Left forelimb (tissue), 1 donor: Measurements from ENCODE around the gene HMGN4.
A peak's percentile ranks its signal among the peaks of the same experiment; 100 is the strongest.

Experiments used
- DNase-seq: peaks from one replicate; pipeline ENCODE4 v3.0.0-alpha.2; 2018; ENCODE audit warnings: low spot score

The HMGN4 gene

DNA sequence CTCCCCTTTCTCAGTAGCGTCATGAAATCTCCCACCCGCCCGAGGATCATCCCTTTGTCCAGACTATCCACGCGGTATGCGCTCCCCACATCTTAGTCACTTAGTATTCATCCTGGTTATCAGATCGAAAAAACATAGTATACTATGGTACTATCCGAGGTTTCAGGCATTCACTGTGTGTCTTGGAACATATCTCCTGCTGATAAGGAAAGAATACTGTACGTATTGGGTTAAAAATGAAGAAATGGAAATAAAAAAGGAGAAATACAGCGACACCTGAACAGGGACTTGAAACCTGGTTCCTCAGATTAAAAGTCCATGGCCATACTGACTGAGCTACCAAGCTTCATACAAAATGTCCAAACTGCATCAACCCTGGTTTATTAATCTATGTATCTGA, 14.0 kb downstream of the HMGN4 start:
- no peak for DNase-seq

DNA sequence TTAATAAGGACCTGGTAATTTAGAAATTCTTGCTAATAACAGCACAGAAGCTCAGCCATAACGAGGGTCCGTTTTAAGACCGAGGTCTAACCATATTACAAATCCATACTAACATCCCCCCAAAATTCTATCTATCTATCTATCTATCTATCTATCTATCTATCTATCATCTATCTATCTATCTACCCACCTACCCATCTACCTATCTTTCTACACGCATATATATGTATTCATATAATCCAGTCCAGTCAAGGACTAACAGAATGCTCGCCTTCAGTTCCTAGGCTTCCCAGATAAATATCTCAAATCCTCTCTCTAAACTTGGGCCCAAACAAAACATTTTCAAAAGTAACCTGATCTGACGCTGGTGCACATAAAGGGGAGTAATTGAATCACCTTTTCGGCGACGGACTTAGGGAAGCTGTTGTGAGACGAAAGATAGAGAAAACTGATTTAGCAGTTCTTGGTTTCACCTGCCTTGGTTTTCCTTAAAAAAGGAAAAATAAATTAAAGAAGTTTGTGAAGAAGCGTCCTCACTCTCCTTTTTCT, 14.5 kb downstream of the HMGN4 start:
- DNase-seq = no peak

DNA sequence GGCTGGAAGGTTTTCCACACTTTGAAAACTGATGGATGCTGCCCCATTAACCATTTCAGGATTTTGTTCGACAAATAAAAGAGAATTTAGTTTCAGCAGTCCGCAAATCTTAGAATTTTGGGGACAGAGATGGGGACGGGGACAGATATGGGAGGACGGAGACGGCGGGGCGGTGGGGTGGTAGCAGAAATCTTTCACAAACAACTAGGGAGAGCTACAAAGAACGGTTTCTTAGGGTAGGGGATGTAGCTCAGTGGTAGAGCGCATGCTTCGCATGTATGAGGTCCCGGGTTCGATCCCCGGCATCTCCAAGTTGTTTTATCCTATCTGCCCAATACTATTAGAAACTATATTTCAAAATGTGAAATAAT, 15.1 kb downstream of the HMGN4 start:
- DNase-seq = peak; percentile 81

DNA sequence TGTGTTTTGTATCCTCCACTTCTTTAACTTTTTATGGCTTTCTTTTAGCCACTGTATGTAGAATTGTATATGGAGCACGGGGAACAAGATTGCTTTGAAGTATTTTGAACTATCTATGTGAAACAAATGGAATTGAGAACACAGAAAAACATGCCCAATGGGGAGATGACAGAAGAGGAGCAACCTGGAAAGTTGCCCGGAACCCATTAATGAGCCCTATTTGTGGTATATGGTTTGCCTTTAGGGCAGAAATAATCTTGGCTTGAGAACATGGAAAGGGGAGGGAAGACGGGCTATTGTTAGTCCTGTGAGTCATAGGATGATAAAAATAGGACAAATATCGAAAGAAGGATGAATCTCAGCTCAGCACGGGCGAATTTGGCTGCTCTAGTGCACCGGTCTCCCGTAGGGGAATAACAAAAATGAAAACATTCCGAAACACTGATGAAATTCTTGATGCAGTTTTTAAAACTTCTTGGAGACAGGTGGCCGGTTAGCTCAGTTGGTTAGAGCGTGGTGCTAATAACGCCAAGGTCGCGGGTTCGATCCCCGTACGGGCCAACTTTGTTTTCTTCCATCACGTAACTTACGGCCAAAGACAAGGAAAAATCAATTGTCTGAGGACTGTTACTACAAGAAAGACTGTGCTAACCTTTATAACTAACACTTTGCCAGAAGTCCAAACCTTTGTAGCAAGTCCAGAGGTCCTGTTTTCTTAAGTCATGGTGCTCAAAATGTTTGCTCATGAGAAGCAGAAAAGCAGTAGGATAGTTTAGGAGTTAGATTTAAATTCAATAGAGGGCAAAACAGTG, 15.7 kb downstream of the HMGN4 start:
- peak; percentile 86 for DNase-seq

DNA sequence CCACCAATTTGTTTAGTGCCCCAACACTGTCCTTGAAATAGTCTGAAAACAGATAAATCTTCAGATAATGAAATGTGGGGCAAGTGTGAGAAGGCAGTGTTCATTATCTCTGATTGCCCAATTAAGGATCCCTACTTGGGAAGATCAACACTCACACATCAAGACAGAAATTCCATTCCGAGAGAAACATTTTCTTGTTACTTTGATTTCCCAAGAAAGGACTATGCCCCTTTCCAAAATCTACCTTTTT, 16.2 kb downstream of the HMGN4 start:
- DNase-seq = no peak

DNA sequence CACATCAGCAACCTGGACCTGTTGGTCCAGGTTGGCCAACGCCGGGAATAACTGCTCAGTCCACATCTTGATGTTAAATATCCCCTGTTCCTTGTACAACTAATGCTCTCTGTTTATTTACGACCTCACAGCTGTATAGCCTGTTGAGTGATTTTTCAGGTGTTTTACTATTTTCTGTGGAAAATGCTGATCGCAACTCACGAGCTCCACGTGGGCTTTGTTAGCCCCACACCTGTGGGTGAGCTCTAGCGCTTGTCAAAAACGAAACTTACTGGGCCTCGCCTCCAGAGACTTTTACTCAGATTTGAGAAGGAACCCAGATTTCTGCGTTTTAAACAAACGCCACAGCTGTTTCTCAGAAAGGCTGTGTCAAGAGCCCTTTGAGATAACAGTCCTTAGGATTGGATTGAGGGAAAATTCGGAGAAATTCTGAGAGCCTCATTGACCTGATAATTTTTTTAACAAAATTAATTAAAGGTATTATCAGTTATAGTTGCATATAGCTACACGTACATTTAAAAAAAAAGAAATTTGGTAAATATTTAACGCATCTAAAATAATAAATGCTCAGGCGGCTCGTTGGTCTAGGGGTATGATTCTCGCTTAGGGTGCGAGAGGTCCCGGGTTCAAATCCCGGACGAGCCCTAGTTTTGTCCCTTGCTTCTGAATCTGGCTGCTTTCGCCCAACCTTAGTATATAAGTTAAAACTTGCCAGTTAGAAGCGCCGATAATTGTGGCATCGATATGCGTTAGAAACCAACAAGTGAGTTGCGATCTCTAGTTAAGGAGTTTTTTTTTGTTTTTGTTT, 16.7 kb downstream of the HMGN4 start:
- no peak for DNase-seq

DNA sequence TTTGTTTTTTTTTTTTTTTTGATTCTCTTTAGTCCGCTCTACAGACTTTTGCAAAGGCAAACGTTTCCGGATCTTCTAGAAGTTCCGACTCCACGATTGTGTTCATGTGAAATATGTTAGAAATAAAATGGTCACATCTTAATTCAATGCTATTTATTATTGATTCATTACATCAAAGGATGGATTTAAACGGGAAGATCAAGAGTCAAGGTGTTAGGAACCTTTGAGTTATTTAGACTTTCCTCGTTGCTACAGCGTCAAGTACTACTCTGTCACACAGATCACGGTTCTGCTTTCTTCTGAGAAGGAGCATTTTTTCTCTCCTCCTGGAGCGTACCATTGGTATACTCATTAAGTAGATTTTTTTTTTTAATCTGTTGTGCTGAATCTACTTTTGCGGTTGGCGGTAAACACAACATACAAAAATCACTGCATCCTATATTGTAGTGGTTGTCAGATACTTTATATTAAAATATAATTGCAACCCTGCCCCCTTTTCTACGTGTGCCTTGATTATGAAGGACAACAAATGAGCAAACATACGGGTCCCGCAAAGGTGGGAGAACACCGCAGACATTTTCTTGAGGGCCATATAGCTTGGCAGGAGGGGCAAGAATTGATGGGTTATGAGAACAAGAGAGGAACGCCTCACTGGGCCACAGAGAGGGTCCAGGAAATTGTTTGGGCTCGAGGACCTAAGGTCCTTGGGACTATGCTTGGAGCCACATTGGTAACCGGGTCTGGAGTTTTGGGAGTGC, 17.5 kb downstream of the HMGN4 start:
- no peak for DNase-seq

DNA sequence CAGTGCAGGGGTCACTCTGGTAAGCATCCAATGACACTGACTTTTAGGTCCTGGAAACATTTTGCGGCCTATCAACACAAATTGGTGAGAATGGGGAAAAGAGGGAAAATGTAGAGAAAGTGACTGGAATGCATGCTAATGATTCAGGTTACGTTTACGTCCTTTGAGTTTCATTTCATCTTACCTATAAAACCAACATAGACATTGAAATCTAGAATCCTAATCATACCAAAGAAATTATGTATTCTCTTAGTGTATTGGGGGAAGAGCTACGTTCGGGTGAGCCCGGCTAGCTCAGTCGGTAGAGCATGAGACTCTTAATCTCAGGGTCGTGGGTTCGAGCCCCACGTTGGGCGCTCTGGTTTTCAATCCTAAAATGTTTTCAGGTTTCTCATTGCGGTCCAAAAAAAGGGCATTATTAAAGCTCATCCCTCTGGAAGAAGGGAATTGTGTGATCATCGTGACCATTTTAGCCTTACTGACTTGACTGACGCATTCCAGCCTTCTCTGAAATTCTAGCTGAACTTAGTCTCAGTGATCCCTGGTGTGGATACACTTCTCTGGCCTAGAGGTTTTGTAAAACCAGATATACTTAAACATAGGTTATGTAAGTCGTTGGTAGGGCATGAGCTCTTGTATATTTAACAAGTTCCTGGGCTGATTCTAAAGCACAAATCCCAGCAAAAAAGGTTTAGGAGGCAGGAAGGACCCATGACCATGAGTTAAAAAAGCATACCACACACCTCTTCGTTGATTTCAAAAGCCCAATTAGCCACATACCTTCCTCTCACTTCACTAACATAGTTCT, 18.3 kb downstream of the HMGN4 start:
- peak; percentile 75 for DNase-seq

DNA sequence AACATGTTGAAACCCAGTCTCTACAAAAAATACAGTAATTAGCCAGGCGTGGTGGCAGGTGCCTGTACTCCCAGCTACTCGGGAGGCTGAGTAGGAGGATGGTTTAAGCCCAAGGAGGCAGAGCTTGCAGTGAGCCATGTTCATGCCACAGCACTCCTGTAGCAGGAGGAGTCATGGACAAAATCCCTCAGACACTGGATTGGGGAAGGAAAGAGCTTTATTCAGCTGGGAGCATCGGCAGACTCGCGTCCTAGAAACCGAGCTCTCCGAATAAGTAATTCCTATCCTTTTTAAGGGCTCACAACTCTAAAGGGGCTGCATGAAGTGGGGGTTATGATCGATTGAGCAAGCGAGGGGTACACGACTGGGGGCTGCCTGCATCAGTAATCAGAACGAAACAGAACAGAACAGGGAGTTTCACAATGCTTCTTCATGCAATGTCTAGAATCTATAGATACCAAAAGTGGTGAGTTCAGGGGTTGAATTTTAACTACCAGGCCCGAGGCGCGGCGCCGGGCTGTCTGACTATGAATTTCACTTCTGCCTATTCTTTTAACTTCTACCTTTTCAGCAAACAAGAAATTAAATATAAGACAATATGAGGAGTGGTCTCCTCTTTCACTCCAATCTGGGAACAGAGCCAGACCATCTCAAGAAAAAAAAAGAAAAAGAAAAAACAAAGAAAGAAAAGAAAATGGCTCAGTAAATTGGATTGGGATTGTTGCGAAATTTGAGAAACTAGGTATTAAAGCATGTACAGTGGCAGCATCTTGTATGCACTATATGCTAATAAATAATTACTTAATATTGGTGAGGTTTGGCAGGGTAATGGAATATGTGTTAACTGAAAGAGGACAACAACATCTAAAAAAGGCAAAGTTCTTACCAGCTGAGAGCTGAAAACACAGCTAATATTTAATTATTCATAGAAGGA, 23.6 kb downstream of the HMGN4 start:
- DNase-seq = no peak

DNA sequence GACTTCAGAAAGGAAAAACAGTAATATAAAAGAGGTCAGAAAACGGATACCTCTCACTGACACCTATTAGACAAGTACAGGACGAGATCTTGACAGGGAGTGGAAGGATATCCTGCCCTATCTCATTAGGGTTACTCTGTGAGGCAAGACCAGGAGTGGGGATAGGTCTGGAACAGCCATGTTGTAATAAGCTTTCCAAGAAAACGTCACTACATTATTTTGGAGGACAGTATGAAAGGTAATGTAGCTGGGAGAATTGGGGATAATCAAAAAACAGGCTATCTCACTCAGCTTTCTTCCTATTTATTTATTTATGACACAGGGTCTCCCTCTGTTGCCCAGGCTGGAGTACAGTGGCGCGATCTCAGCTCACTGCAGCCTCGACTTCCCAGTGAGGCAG, 25.3 kb downstream of the HMGN4 start:
- no peak for DNase-seq

DNA sequence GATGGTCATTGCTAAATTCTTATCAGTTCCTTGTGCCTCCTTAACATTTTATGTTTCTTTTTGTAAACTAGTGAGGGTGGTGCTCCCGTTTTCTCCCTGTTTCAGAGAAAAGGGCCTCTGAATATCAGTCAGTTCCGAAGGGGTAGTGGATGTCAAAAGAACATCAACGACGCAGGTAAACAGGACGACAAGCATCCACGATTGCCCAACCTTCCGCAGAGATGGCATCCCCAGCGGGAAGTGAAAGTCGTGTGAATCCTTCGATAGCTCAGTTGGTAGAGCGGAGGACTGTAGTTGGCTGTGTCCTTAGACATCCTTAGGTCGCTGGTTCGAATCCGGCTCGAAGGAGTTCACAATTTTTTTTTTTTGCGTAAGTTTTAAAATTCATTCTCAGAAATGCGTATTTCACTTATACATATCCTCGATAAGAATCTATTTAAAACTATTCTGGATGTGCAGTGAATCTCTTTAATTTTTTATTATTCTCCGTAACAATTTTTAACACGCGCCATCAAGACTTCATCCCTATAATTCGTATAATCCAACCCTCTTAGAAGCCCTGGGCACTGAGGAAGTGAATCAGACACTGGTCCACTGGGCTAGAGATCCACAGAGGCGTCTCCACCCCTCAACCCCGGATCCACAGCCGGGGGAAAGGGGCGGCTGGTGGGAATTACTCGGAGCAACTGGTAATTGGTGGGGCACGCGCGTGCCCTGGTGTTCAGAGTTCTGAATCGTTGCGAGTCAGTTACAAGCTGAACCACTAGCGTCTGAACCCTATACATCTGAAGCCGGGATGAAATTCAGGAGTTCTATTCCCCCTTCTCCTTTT, 30.7 kb downstream of the HMGN4 start:
- peak; percentile 97 for DNase-seq

DNA sequence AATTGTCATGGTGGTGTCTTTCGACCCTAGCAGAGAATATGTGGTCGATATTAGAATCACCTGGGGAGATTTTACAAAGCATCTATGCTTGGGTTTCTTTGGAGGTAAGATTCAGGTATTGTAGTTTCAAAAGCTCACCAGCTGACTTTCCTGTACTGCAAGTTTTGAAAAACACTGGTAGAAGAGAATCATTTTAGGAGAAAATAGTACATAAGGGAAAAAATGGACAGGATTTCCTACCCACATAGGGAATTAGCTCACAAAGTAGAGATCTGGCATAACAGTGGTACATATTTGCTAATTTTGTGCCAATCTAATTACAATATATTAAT, 31.2 kb downstream of the HMGN4 start:
- DNase-seq = no peak

DNA sequence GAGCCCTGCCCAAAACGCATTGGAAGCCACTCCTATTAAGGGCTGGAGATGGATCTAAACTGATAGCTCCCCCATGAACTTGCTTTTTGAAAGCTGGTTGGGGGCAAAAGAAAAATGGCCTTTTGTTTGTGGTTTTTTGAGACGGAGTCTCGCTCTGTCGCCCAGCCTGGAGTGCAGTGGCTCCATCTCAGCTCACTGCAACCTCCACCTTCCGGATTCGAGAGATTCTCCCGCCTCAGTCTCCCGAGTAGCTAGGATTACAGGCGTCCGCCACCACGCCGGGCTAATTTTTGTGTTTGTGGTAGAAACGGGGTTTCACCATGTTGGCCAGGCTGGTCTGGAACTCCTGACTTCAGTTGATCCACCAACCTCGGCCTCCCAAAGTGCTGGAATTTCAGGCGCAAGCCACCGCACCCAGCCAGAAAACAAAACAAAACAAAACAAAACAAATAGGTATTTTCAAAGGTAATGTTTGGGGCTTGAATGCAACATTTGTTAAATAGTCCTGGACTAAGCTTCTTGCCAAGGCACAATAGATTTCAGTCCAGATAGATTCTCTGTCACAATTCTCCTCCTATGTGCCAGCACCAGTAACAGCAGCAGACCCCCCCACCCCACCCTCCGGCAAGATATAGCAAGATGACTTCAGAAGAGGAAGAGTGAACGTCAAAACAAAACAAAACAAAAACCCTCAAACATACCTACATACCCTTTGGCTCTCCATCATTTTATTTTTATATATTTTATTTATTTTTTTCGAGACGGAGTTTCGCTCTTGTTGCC, 32.1 kb downstream of the HMGN4 start:
- DNase-seq = no peak

DNA sequence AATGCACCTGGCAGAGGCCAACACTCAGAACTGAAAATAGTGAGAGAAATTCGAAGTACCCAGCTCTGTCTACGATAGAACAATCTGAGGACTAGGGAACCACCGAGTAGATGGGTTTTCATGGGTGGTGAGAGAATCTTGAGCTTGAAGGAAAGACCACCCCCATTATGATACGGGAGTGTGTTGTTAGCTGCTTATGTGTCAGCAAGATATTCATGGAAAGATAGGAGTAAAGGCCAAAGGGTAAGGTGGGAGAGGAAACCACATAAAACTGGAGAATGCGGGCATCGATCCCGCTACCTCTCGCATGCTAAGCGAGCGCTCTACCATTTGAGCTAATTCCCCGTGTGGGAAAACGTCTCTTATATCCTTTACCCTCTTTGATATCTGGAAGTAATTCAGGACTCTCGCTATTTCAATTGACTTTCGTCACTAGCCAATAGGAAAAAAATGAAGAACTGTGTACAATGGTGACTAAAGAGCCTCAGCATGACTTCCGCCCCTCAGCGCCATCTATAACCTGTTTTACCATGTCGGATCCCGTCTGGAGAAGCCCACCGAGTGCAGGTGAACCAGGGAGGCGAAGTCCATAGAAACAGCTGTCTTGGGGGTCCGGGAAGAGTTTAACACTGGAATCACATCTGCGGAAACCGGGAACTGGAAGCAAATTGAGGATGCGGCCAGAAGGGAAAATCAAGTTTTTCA, 33.6 kb downstream of the HMGN4 start:
- no peak for DNase-seq

DNA sequence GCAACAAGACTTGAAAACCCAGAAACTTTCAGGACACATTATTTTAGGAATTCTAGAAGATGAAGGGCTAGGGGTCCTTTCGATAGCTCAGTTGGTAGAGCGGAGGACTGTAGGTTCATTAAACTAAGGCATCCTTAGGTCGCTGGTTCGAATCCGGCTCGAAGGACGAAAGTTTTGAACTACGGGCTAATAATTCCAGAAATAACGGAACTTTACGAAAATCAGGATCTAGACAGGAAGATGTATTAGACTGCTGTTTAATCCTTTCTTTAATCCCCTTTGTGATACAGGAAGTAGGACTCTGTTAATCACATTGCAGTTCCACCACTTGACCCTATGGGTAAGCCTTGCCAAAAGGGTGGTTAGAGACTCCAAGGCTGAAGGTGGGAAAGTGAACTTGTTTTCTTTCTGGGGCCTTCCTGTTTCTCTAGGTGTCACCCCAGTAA, 37.4 kb downstream of the HMGN4 start:
- DNase-seq = no peak

DNA sequence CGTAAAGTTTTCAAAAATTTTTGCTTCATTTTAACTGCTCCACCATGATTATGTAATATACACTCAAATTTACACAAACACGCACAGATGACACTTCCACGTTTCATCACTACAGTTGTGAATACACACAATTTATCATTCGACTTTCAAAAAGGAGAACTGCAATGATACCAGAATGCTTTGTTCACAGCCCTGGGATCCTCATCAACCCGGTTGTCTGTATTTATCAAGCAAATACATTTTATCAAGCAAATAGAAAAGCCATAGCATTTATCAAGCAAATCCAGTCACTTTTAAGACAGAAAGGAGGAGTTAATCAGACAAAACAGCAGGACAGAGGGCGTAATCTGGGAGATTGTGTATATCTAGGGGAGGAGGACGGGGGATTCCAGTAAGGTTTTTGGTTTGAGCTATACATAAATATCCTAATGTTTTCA, 38.3 kb downstream of the HMGN4 start:
- no peak for DNase-seq

DNA sequence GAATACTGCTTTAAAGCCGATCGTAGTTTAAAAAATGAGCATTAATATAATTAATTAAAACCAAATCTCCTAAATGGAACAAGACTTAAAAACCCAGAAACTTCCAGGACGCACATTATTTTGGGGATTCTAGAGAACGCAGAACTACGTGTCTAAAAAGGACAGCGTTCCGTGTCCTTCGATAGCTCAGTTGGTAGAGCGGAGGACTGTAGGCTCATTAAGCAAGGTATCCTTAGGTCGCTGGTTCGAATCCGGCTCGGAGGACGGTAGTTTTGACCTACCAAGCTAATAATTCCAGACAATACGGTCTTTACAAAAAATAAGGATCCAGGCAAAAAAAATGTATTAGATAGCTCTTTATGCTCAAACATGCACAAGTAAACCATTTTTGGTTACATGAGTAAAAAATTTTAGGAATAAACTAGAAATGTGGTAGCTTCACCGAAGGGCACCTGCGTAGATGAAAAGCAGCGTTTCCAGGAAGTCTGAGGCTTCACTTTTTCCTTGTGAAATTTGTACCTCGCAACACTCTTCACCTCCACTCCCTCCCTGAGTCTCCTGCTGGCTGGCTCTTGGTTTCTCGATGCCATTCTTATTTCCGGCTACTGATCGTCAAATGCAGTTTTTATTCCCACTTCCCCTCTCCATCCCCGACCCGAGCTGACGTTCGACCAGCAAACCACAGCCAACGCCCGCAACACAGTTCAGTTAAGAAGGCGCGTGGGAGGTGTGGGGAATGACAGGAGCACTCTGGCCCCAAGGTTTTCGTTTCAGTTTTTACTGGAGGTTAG, 39.0 kb downstream of the HMGN4 start:
- no peak for DNase-seq

DNA sequence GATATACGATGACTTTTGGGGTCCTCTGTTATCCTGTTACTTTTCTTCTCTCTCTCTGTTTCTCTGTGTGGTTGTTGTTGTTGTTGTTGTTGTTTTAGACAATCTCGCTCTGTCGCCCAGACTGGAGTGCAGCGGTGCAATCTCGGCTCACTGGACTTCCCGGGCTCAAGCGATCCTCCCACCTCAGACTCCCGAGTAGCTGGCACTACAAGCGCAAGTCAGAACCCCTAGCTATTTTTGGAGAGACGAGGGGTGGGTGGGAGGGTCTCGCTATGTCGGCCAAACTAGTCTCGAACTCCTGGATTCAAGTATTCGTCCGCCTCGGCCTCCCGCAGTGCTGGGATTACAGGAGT, 39.5 kb downstream of the HMGN4 start:
- no peak for DNase-seq
